ENCODE results near the gene NUP210.

The NUP210 gene

GRCh38 chr3:13349823-13350222 lies 70.3 kb downstream of the NUP210 start:
- TF ChIP-seq CTCF (IDR thresholded peaks at IDR 0.05; ENCODE audit: low read depth, low read length) = no peak
- DNase-seq (ENCODE audit: low read depth in 2 of 2) = no peak
- no peak overlapping the region for H3K4me3 ChIP-seq (replicated peaks in 1 of 2; ENCODE audit: low read depth in 2 of 2, low read length in 2 of 2)

GRCh38 chr3:13348661-13349396 lies 71.3 kb downstream of the NUP210 start:
- no peak overlapping the region for H3K4me3 ChIP-seq (replicated peaks in 1 of 2; ENCODE audit: low read depth in 2 of 2, low read length in 2 of 2)
- TF ChIP-seq CTCF (IDR thresholded peaks at IDR 0.05; ENCODE audit: low read depth, low read length) = no peak
- DNase-seq (ENCODE audit: low read depth in 2 of 2) = no peak

GRCh38 chr3:13348100-13348499 lies 72.0 kb downstream of the NUP210 start:
- no peak overlapping the region for H3K4me3 ChIP-seq (replicated peaks in 1 of 2; ENCODE audit: low read depth in 2 of 2, low read length in 2 of 2)
- DNase-seq (ENCODE audit: low read depth in 2 of 2) = no peak
- no peak for TF ChIP-seq CTCF (IDR thresholded peaks at IDR 0.05; ENCODE audit: low read depth, low read length)

- no peak overlapping the region for H3K4me3 ChIP-seq (replicated peaks in 1 of 2; ENCODE audit: low read depth in 2 of 2, low read length in 2 of 2)
These were observed 72.7 kb downstream of the NUP210 start for GRCh38 chr3:13347390-13347950.

GRCh38 chr3:13346481-13347389 lies 73.4 kb downstream of the NUP210 start:
- peak in 1 of 2 donors; percentile 7 for DNase-seq (ENCODE audit: low read depth in 2 of 2)
- no peak overlapping the region for H3K4me3 ChIP-seq (replicated peaks in 1 of 2; ENCODE audit: low read depth in 2 of 2, low read length in 2 of 2)
- no peak for TF ChIP-seq CTCF (IDR thresholded peaks at IDR 0.05; ENCODE audit: low read depth, low read length)

More at GRCh38 chr3:13347390-13347950, 72.7 kb downstream of the NUP210 start:
- peak in 1 of 2 donors; percentile 28 for DNase-seq (ENCODE audit: low read depth in 2 of 2)
- TF ChIP-seq CTCF (IDR thresholded peaks at IDR 0.05; ENCODE audit: low read depth, low read length) = no peak

- DNase-seq (ENCODE audit: low read depth in 2 of 2) = no peak
- no peak for TF ChIP-seq CTCF (IDR thresholded peaks at IDR 0.05; ENCODE audit: low read depth, low read length)
- H3K4me3 ChIP-seq (replicated peaks in 1 of 2; ENCODE audit: low read depth in 2 of 2, low read length in 2 of 2) = no peak overlapping the region
These were observed 74.3 kb downstream of the NUP210 start for GRCh38 chr3:13345772-13346171.

All from cardiac fibroblast (primary cell).